IMR-90 (cell line): Measurements from ENCODE around the gene PRELID3B. TPM values are rescaled to one million over a fixed set of nuclear protein-coding genes. Genes with fewer than 3 reads are reported as not detected.

Source experiments
- ATAC-seq: fragments of 200-7000 bp; cut with Tn5 transposase; 2 replicates; pipeline ENCODE4 v1.9.1; 2020; ENCODE audit warnings: low read depth, mild to moderate bottlenecking, moderate library complexity
- BruUV-seq: library from RNA; stranded (reverse); fragments of 400-500 nt; replicated peaks from 2 replicates; lab custom pipeline; 2021; lab: Mats Ljungman, UMichigan
- CTCF ChIA-PET: fragments of 300-600 bp; formaldehyde crosslinking; extraction: SDS; loops from one replicate; lab custom pipeline; 2021; ENCODE audit warnings: antibody characterized with exemption; lab: Yijun Ruan, JAX
- POLR2A ChIA-PET: fragments of 300-600 bp; sonication (Branson Sonifier 250); formaldehyde crosslinking; loops from one replicate; lab custom pipeline; 2022; ENCODE audit warnings: antibody characterized with exemption; ENCODE audit not compliant: unreplicated experiment; lab: Charles Lee
- DNase-seq: peaks from one replicate; pipeline ENCODE4 v3.0.0; 2013
- H2AFZ ChIP-seq: replicated peaks from 2 replicates; pipeline ENCODE3; 2013; ENCODE audit warnings: low read length, mild to moderate bottlenecking; ENCODE audit not compliant: poor library complexity
- H2AK5ac ChIP-seq: 2 replicates; pipeline ENCODE4 v1.6.1; 2013; ENCODE audit warnings: low read depth, low read length, inconsistent platforms
- H2AK9ac ChIP-seq: replicated peaks from 2 replicates; pipeline ENCODE3; 2013; ENCODE audit warnings: mild to moderate bottlenecking, low read depth, low read length, moderate library complexity; ENCODE audit not compliant: poor library complexity
- H2BK120ac ChIP-seq: 2 replicates; pipeline ENCODE4 v1.6.1; 2013; ENCODE audit warnings: low read depth, low read length, inconsistent platforms
- H2BK15ac ChIP-seq: 3 replicates; pipeline ENCODE4 v1.6.1; 2013; ENCODE audit warnings: low read depth, low read length, inconsistent platforms
- H2BK20ac ChIP-seq: 2 replicates; pipeline ENCODE4 v1.6.1; 2013; ENCODE audit warnings: low read depth, mild to moderate bottlenecking, inconsistent platforms, low read length, moderate library complexity
- H2BK5ac ChIP-seq: 2 replicates; pipeline ENCODE4 v1.6.1; 2013; ENCODE audit warnings: mild to moderate bottlenecking, low read depth, low read length, inconsistent platforms; ENCODE audit not compliant: poor library complexity, severe bottlenecking
- H3K14ac ChIP-seq: replicated peaks from 2 replicates; pipeline ENCODE4 v1.6.1; 2013; ENCODE audit warnings: low read depth, low read length, inconsistent platforms
- H3K18ac ChIP-seq: 2 replicates; pipeline ENCODE4 v1.6.1; 2013; ENCODE audit warnings: low read depth, low read length, control low read depth
- H3K23ac ChIP-seq: 2 replicates; pipeline ENCODE4 v1.6.1; 2013; ENCODE audit warnings: low read depth, low read length, inconsistent platforms
- H3K27ac ChIP-seq: 2 replicates; pipeline ENCODE4 v1.5.1; 2013; ENCODE audit warnings: mild to moderate bottlenecking, control low read depth, low read length; ENCODE audit not compliant: insufficient read depth
- H3K27me3 ChIP-seq: 2 replicates; pipeline ENCODE4 v1.6.1; 2013; ENCODE audit warnings: low read length; ENCODE audit not compliant: control insufficient read depth, insufficient read depth
- H3K36me3 ChIP-seq: 2 replicates; pipeline ENCODE4 v1.6.1; 2013; ENCODE audit warnings: low read length, mixed read lengths; ENCODE audit not compliant: control insufficient read depth, insufficient read depth
- H3K4ac ChIP-seq: 2 replicates; pipeline ENCODE4 v1.6.1; 2013; ENCODE audit warnings: low read depth, low read length, inconsistent platforms
- H3K4me1 ChIP-seq: 2 replicates; pipeline ENCODE4 v1.6.1; 2013; ENCODE audit warnings: low read length, mixed read lengths; ENCODE audit not compliant: control insufficient read depth, insufficient read depth
- H3K4me2 ChIP-seq: 2 replicates; pipeline ENCODE4 v1.6.1; 2013; ENCODE audit warnings: low read depth, mild to moderate bottlenecking, control low read depth, low read length, moderate library complexity
- H3K4me3 ChIP-seq: 2 replicates; pipeline ENCODE4 v1.5.1; 2013; ENCODE audit warnings: low read depth, mild to moderate bottlenecking, control low read depth, low read length, moderate library complexity; ENCODE audit not compliant: insufficient read depth
- H3K56ac ChIP-seq: 2 replicates; pipeline ENCODE4 v1.6.1; 2013; ENCODE audit warnings: low read length, inconsistent platforms; ENCODE audit not compliant: insufficient read depth; ENCODE audit errors: extremely low read depth
- H3K79me1 ChIP-seq, 2 experiments: 2 replicates each; pipeline ENCODE4 v1.6.1; 2013; ENCODE audit warnings: low read length in 2 of 2, inconsistent platforms in 1 of 2, low read depth in 1 of 2
- H3K9ac ChIP-seq: 2 replicates; pipeline ENCODE4 v1.6.1; 2013; ENCODE audit warnings: low read depth, low read length, control low read depth
- H3K9me1 ChIP-seq: 2 replicates; pipeline ENCODE4 v1.6.1; 2013; ENCODE audit warnings: low read length, inconsistent platforms; ENCODE audit not compliant: insufficient read depth
- H3K9me3 ChIP-seq: 2 replicates; pipeline ENCODE4 v1.6.1; 2013; ENCODE audit warnings: low read length; ENCODE audit not compliant: control insufficient read depth, insufficient read depth
- H4K20me1 ChIP-seq: 2 replicates; pipeline ENCODE4 v1.6.1; 2013; ENCODE audit warnings: low read length, inconsistent platforms; ENCODE audit not compliant: insufficient read depth
- H4K5ac ChIP-seq: 2 replicates; pipeline ENCODE4 v1.6.1; 2013; ENCODE audit warnings: mild to moderate bottlenecking, low read depth, low read length, control low read depth
- H4K8ac ChIP-seq, 2 experiments: 2 replicates each; pipeline ENCODE4 v1.6.1; 2013; ENCODE audit warnings: low read depth in 2 of 2, low read length in 2 of 2, control low read depth in 1 of 2, inconsistent platforms in 1 of 2
- H4K91ac ChIP-seq: 2 replicates; pipeline ENCODE4 v1.6.1; 2013; ENCODE audit warnings: low read depth, low read length, inconsistent platforms; ENCODE audit not compliant: insufficient read depth
- BHLHE40 ChIP-seq: fragments of 150-350 bp; IDR thresholded peaks from 2 replicates; pipeline ENCODE4 v1.6.1; 2016; ENCODE audit warnings: mild to moderate bottlenecking, low read depth, low read length
- CEBPB ChIP-seq: IDR thresholded peaks from 2 replicates; pipeline ENCODE4 v1.6.1; 2012; ENCODE audit warnings: low read depth, low read length, improper control_type of control experiment
- CHD1 ChIP-seq: IDR thresholded peaks from 2 replicates; pipeline ENCODE4 v1.6.1; 2012; ENCODE audit warnings: low read depth, low read length, improper control_type of control experiment
- FOS ChIP-seq: fragments of 150-350 bp; IDR thresholded peaks from 2 replicates; pipeline ENCODE4 v1.6.1; 2016; ENCODE audit warnings: low read depth, low read length
- MAFK ChIP-seq: IDR thresholded peaks from 2 replicates; pipeline ENCODE4 v1.6.1; 2012; ENCODE audit warnings: low read depth, low read length, improper control_type of control experiment
- MAZ ChIP-seq: IDR thresholded peaks from 2 replicates; pipeline ENCODE4 v1.6.1; 2012; ENCODE audit warnings: low read depth, mild to moderate bottlenecking, low read length, improper control_type of control experiment, moderate library complexity, borderline replicate concordance
- MXI1 ChIP-seq: IDR thresholded peaks from 2 replicates; pipeline ENCODE4 v1.6.1; 2012; ENCODE audit warnings: low read depth, mild to moderate bottlenecking, low read length, moderate library complexity, borderline replicate concordance
- NFE2L2 ChIP-seq: fragments of 150-350 bp; IDR thresholded peaks from 2 replicates; pipeline ENCODE4 v1.6.1; 2016; ENCODE audit warnings: low read depth, mild to moderate bottlenecking, low read length
- POLR2A ChIP-seq: IDR thresholded peaks from 2 replicates; pipeline ENCODE4 v1.6.1; 2012; ENCODE audit warnings: mild to moderate bottlenecking, low read depth, low read length
- RAD21 ChIP-seq: IDR thresholded peaks from 2 replicates; pipeline ENCODE4 v1.6.1; 2012; ENCODE audit warnings: low read length, improper control_type of control experiment
- RCOR1 ChIP-seq: IDR thresholded peaks from 2 replicates; pipeline ENCODE4 v1.6.1; 2012; ENCODE audit warnings: mild to moderate bottlenecking, low read length, improper control_type of control experiment; ENCODE audit not compliant: insufficient replicate concordance
- RFX5 ChIP-seq: IDR thresholded peaks from 2 replicates; pipeline ENCODE4 v1.8.0; 2012; ENCODE audit warnings: low read depth, mild to moderate bottlenecking, low read length, moderate library complexity
- SMC3 ChIP-seq: fragments of 150-350 bp; IDR thresholded peaks from 2 replicates; pipeline ENCODE4 v1.6.1; 2016; ENCODE audit warnings: low read depth, mild to moderate bottlenecking, antibody characterized with exemption, low read length, moderate library complexity
- USF2 ChIP-seq: fragments of 150-350 bp; IDR thresholded peaks from 2 replicates; pipeline ENCODE4 v1.6.1; 2017; ENCODE audit warnings: mild to moderate bottlenecking, antibody characterized with exemption, low read length, low read depth
- WGBS, 2 experiments: methylation state at CpG; one replicate each; pipeline versions ENCODE4 v1.1.5 to v1.1.7; 2013; ENCODE audit warnings: missing lambda C conversion rate in 2 of 2; ENCODE audit not compliant: insufficient read length in 1 of 2; ENCODE audit errors: extremely low coverage in 2 of 2; 5-methylcytosine and 5-hydroxymethylcytosine counted together
- dilution Hi-C: fragments of 300-500 bp; cut with HindIII; formaldehyde crosslinking; loops from one replicate; pipeline ENCODE4 v1.14.3; 2018; ENCODE audit warnings: low sequenced_read_pairs; ENCODE audit not compliant: unreplicated experiment
- in situ Hi-C: fragments of 300-500 bp; cut with MboI; formaldehyde crosslinking; loops from 3 replicates; pipeline ENCODE4 v1.14.3; 2019; ENCODE audit warnings: low sequenced_read_pairs, inconsistent platforms, mixed read lengths
- intact Hi-C: fragments of 100-400 bp; cut with micrococcal nuclease; formaldehyde crosslinking; loops from 2 replicates; pipeline ENCODE4 v1.10.0; 2022
- polyA plus RNA-seq, 3 experiments: library from polyadenylated mRNA; depleted of rRNA; stranded (reverse); fragments of >200 nt; gene quantifications; 2 replicates each; pipeline ENCODE4 v1.2.3, GENCODE V29; 2012; ENCODE audit warnings: low replicate concordance in 1 of 3
- total RNA-seq: library from RNA; depleted of rRNA; stranded (reverse); fragments of >200 nt; gene quantifications from 2 replicates; pipeline ENCODE4 v1.2.3, GENCODE V29; 2012
- TF ChIP-seq, protein P1 (sequence below): fragments of 150-350 bp; IDR thresholded peaks from 2 replicates; pipeline ENCODE4 v1.6.1; 2016; ENCODE audit warnings: low read depth, mild to moderate bottlenecking, low read length, moderate library complexity, borderline replicate concordance
- TF ChIP-seq, protein P2 (sequence below): conservative IDR thresholded peaks from 2 replicates; pipeline ENCODE4 v1.5.1; 2012; ENCODE audit warnings: mild to moderate bottlenecking, low read depth, low read length, improper control_type of control experiment

Gene PRELID3B
- total and polyA plus RNA-seq, 2 of the 4 experiments (the other 2 are of a cell fraction): 24.8 to 41.9 TPM

- dilution Hi-C loops: no loop called here
- H4K8ac ChIP-seq: no peak overlapping the region
- H3K18ac ChIP-seq: no peak overlapping the region
- CTCF ChIA-PET: no interaction called here
- TF ChIP-seq CHD1: no peak
- no peak for TF ChIP-seq BHLHE40
- TF ChIP-seq, protein P1, sequence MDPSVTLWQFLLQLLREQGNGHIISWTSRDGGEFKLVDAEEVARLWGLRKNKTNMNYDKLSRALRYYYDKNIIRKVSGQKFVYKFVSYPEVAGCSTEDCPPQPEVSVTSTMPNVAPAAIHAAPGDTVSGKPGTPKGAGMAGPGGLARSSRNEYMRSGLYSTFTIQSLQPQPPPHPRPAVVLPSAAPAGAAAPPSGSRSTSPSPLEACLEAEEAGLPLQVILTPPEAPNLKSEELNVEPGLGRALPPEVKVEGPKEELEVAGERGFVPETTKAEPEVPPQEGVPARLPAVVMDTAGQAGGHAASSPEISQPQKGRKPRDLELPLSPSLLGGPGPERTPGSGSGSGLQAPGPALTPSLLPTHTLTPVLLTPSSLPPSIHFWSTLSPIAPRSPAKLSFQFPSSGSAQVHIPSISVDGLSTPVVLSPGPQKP: no peak
- no peak for TF ChIP-seq RAD21
- TF ChIP-seq, protein P2, sequence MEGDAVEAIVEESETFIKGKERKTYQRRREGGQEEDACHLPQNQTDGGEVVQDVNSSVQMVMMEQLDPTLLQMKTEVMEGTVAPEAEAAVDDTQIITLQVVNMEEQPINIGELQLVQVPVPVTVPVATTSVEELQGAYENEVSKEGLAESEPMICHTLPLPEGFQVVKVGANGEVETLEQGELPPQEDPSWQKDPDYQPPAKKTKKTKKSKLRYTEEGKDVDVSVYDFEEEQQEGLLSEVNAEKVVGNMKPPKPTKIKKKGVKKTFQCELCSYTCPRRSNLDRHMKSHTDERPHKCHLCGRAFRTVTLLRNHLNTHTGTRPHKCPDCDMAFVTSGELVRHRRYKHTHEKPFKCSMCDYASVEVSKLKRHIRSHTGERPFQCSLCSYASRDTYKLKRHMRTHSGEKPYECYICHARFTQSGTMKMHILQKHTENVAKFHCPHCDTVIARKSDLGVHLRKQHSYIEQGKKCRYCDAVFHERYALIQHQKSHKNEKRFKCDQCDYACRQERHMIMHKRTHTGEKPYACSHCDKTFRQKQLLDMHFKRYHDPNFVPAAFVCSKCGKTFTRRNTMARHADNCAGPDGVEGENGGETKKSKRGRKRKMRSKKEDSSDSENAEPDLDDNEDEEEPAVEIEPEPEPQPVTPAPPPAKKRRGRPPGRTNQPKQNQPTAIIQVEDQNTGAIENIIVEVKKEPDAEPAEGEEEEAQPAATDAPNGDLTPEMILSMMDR: no peak
- no peak for TF ChIP-seq SMC3
- TF ChIP-seq RCOR1: no peak
- TF ChIP-seq NFE2L2: no peak
- no peak for TF ChIP-seq MAZ
- no peak for TF ChIP-seq USF2
- TF ChIP-seq CEBPB: no peak
- no peak for TF ChIP-seq POLR2A
- no peak for TF ChIP-seq FOS
- TF ChIP-seq RFX5: no peak
- no peak for TF ChIP-seq MAFK
- TF ChIP-seq MXI1: no peak
- no peaks in the 10 kb centered on the region for H3K27me3 ChIP-seq
- H3K56ac ChIP-seq: no peak overlapping the region
- H3K4me2 ChIP-seq: no peak overlapping the region
- no peak overlapping the region for H3K9ac ChIP-seq
- POLR2A ChIA-PET: no interaction called here
- no peak overlapping the region for H3K14ac ChIP-seq
- peaks cover 10% of the 10 kb centered on the region for H3K36me3 ChIP-seq
- H3K4ac ChIP-seq: no peak overlapping the region
- peaks cover 0 to 23% of the 10 kb centered on the region in 2 experiments; a peak in 3 of 4 replicates for H3K79me1 ChIP-seq
- no peaks in the 10 kb centered on the region for H3K9me3 ChIP-seq
- intact Hi-C loops: no loop called here
- H3K9me1 ChIP-seq: peaks cover 19% of the 10 kb centered on the region
- H2BK5ac ChIP-seq: no peak overlapping the region
- 83% methylated on average over 3 of the region's 10 CpGs; no CpG with 5 or more reads in 1 of the 2 experiments for WGBS, 2 experiments
- ATAC-seq: no peak
- H2AFZ ChIP-seq: no peak overlapping the region
- no peak overlapping the region for H4K5ac ChIP-seq
- no peak overlapping the region for H3K27ac ChIP-seq
- H4K20me1 ChIP-seq: peaks cover 10% of the 10 kb centered on the region
- no peak for DNase-seq
- no peak overlapping the region for H2BK120ac ChIP-seq
- H2AK9ac ChIP-seq: no peak overlapping the region
- no TSS peak for BruUV-seq
- peaks cover 12% of the 10 kb centered on the region for H3K4me1 ChIP-seq
- H3K4me3 ChIP-seq: no peak overlapping the region
- H3K23ac ChIP-seq: no peak overlapping the region
- in situ Hi-C loops: no loop called here
- no peak overlapping the region for H2BK15ac ChIP-seq
- H2BK20ac ChIP-seq: no peak overlapping the region
- no peak overlapping the region for H4K91ac ChIP-seq
- no peak overlapping the region for H2AK5ac ChIP-seq
Observed at GRCh38 chr20:59018817-59019216, 23.8 kb downstream of the PRELID3B start.
